Measurements from ENCODE around the gene PTPRM. TPM values are rescaled to one million over a fixed set of nuclear protein-coding genes. Genes with fewer than 3 reads are reported as not detected.
A peak's percentile ranks its signal among the peaks of the same experiment; 100 is the strongest.

PTPRM gene
- total RNA-seq, 1 donor from 2014 or later: 71.3 TPM

DNA sequence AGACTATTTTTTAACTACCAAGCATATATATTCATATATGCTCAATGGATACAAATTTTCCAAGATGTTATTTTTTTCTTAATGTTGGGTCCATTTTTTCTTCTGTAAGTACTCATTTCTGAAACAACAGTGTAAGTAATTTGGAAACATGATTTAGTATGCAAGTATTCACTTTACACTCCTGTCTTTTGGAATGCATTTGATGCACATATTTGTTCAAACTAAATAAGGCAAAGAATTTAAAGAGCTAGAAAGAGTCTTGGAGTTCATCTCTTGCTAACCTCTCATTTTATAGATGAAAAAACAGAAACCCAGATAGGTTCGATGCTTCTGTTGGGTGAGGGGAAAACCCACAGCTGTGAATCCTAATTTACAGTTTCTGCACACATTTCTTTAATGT is 602.6 kb downstream of the PTPRM start:
- no peak overlapping the region for H3K4me3 Mint-ChIP-seq
- H3K27me3 Mint-ChIP-seq (ENCODE audit: low read depth): no peaks in the 10 kb centered on the region
- TF ChIP-seq, protein P1, sequence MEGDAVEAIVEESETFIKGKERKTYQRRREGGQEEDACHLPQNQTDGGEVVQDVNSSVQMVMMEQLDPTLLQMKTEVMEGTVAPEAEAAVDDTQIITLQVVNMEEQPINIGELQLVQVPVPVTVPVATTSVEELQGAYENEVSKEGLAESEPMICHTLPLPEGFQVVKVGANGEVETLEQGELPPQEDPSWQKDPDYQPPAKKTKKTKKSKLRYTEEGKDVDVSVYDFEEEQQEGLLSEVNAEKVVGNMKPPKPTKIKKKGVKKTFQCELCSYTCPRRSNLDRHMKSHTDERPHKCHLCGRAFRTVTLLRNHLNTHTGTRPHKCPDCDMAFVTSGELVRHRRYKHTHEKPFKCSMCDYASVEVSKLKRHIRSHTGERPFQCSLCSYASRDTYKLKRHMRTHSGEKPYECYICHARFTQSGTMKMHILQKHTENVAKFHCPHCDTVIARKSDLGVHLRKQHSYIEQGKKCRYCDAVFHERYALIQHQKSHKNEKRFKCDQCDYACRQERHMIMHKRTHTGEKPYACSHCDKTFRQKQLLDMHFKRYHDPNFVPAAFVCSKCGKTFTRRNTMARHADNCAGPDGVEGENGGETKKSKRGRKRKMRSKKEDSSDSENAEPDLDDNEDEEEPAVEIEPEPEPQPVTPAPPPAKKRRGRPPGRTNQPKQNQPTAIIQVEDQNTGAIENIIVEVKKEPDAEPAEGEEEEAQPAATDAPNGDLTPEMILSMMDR (IDR thresholded peaks at IDR 0.05; ENCODE audit: unreplicated experiment): no peak
- no peaks in the 10 kb centered on the region for H3K36me3 Mint-ChIP-seq
- no peak for DNase-seq (ENCODE audit: low spot score in 2 of 2, unreplicated experiment in 2 of 2)
- H3K27ac Mint-ChIP-seq: no peak overlapping the region
- H3K4me1 Mint-ChIP-seq: peaks cover 19% of the 10 kb centered on the region
- no peaks in the 10 kb centered on the region for H3K9me3 Mint-ChIP-seq

DNA sequence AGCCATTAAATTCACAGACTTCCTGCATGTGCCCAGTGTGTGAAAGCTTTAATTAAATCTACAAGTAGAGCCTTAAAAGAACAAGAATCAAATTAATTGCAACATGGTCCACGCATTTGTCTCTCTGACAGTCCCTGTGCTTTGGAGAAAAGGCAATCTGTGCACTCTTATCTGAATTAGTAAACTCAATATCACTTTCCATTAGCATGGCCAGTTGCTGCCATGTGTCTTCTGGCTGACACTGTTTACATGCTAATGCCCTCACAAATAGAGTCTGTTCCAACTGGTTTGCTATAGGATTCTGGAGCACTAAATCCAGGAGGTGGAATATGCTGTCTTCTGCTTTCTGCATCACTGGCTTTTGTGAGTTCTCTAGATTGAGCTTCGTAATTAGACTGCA is 607.7 kb downstream of the PTPRM start:
- no peak overlapping the region for H3K27ac Mint-ChIP-seq
- TF ChIP-seq, protein P1 (IDR thresholded peaks at IDR 0.05; ENCODE audit: unreplicated experiment): no peak
- peaks cover 37% of the 10 kb centered on the region for H3K4me1 Mint-ChIP-seq
- H3K27me3 Mint-ChIP-seq (ENCODE audit: low read depth): no peaks in the 10 kb centered on the region
- H3K36me3 Mint-ChIP-seq: peaks cover 5% of the 10 kb centered on the region
- DNase-seq (ENCODE audit: low spot score in 2 of 2, unreplicated experiment in 2 of 2): no peak
- H3K4me3 Mint-ChIP-seq: no peak overlapping the region
- peaks cover 3% of the 10 kb centered on the region for H3K9me3 Mint-ChIP-seq

DNA sequence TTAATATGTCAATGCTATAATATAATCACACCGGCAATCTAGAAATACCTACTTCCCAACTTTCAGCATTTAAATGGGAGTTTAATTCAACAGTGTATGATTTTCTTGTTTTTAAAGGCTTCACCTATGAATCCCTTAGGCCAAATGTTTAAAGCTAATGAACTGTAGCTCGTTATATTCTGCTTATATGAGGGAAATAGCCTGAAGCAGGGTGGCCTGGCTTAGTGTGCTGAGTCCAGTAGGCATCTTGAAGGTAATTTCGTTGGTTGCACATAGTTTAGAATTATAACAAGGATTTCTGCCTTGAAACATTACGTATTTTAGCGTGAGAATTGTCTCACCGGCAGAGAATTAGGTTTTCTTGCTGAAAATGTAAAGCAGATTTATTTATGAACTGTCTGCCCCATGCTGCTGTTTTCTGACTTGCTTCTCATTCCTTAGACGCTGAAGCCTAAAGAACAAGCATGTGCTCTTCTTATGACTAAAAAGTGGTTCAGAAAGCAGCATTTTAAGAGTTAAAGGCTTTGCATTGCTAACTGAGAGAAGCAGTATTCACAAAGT is 608.5 kb downstream of the PTPRM start:
- Mint-ChIP-seq H3K36me3 (peaks cover 12% of the 10 kb centered on the region), H3K27ac (peak overlapping the region; percentile 50), H3K4me3 (no peak overlapping the region), H3K4me1 (peaks cover 31% of the 10 kb centered on the region), H3K27me3 (ENCODE audit: low read depth) (no peaks in the 10 kb centered on the region), H3K9me3 (peaks cover 10% of the 10 kb centered on the region)
- DNase-seq (ENCODE audit: low spot score in 2 of 2, unreplicated experiment in 2 of 2): no peak
- TF ChIP-seq, protein P1 (IDR thresholded peaks at IDR 0.05; ENCODE audit: unreplicated experiment): no peak

DNA sequence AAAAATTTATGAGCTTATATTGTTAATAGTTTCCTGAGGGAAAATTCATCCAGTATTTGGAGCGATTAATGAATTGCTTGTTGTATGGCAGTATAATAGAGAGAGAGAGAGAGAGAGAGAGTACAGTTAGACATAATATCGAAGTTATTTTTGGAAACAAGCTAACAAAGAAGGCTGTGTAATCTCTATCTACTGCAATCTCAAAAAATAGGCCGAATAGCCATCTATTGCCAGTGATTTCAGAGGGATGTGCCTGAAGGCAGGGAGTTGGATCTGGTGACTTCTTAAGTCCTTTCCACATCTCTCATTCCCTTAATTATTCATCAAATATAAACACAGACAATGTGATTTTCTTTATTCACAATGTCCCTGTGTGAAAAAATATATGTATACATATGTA is 609.0 kb downstream of the PTPRM start:
- TF ChIP-seq, protein P1 (IDR thresholded peaks at IDR 0.05; ENCODE audit: unreplicated experiment): no peak
- peaks cover 11% of the 10 kb centered on the region for H3K9me3 Mint-ChIP-seq
- peaks cover 13% of the 10 kb centered on the region for H3K36me3 Mint-ChIP-seq
- no peak overlapping the region for H3K4me3 Mint-ChIP-seq
- H3K27me3 Mint-ChIP-seq (ENCODE audit: low read depth): no peaks in the 10 kb centered on the region
- peaks cover 26% of the 10 kb centered on the region for H3K4me1 Mint-ChIP-seq
- peak overlapping the region; percentile 50 for H3K27ac Mint-ChIP-seq
- no peak for DNase-seq (ENCODE audit: low spot score in 2 of 2, unreplicated experiment in 2 of 2)

- DNase-seq (ENCODE audit: low spot score in 2 of 2, unreplicated experiment in 2 of 2): no peak
- Mint-ChIP-seq H3K27me3 (ENCODE audit: low read depth) (no peaks in the 10 kb centered on the region), H3K4me1 (peaks cover 23% of the 10 kb centered on the region), H3K9me3 (peaks cover 11% of the 10 kb centered on the region), H3K36me3 (peaks cover 13% of the 10 kb centered on the region), H3K27ac (peak overlapping the region; percentile 50), H3K4me3 (no peak overlapping the region)
- TF ChIP-seq, protein P1 (IDR thresholded peaks at IDR 0.05; ENCODE audit: unreplicated experiment): no peak
These were observed 609.4 kb downstream of the PTPRM start for GRCh38 chr18:8176554-8176953.
